Right lobe of liver (tissue), 6 donors: Measurements from ENCODE around the gene TSPAN9. TPM values are rescaled to one million over a fixed set of nuclear protein-coding genes. Genes with fewer than 3 reads are reported as not detected.

Source experiments
- ATAC-seq, 4 donors: fragments of 200-7000 bp; cut with Tn5 transposase; one replicate each; pipeline ENCODE4 v1.9.1; 2020; ENCODE audit warnings: mild to moderate bottlenecking in 4 of 4, moderate library complexity in 4 of 4
- DNase-seq, 3 donors: peaks; one replicate each; pipeline ENCODE4 v3.0.0-alpha.2; 2020
- H3K27ac ChIP-seq, 3 donors: fragments of 200-600 bp; one replicate each; pipeline ENCODE4 v1.8.0; 2022
- H3K27me3 ChIP-seq, 2 donors: fragments of 200-600 bp; one replicate each; pipeline ENCODE4 v1.8.0; 2022
- H3K36me3 ChIP-seq, 4 donors: fragments of 200-600 bp; sonication (generic) in 1 of 4; one replicate each; pipeline versions ENCODE4 v1.5.1 to v1.8.0; 2017 to 2022; ENCODE audit warnings: control low read depth in 1 of 4
- H3K4me1 ChIP-seq, 4 donors: fragments of 200-600 bp; sonication (generic) in 1 of 4; one replicate each; pipeline versions ENCODE4 v1.5.1 to v1.8.0; 2017 to 2022; ENCODE audit warnings: control low read depth in 1 of 4
- H3K4me3 ChIP-seq, 3 donors: fragments of 200-600 bp; one replicate each; pipeline ENCODE4 v1.8.0; 2022
- H3K9me3 ChIP-seq, 4 donors: fragments of 200-600 bp; sonication (generic) in 1 of 4; one replicate each; pipeline versions ENCODE4 v1.5.1 to v1.8.0; 2017 to 2022; ENCODE audit warnings: control low read depth in 1 of 4
- CTCF ChIP-seq, 4 donors: fragments of 200-600 bp in 3 of 4; fragments of 450-650 bp in 1 of 4; IDR thresholded peaks; one replicate each; pipeline versions ENCODE4 v1.5.1 to v1.8.0; 2016 to 2022; ENCODE audit warnings: antibody characterized with exemption in 4 of 4, mild to moderate bottlenecking in 2 of 4
- POLR2A ChIP-seq: fragments of 450-650 bp; IDR thresholded peaks from one replicate; pipeline ENCODE4 v1.6.1; 2017; ENCODE audit warnings: antibody characterized with exemption, mild to moderate bottlenecking
- WGBS: methylation state at CpG from one replicate; pipeline ENCODE4 v1.1.6; 2018; ENCODE audit warnings: low coverage, low lambda C conversion rate; ENCODE audit not compliant: insufficient coverage; ENCODE audit errors: missing lambda C conversion rate; 5-methylcytosine and 5-hydroxymethylcytosine counted together
- intact Hi-C, 2 donors: fragments of 100-400 bp; cut with DNase I; formaldehyde crosslinking; loops; one replicate each; pipeline versions ENCODE4 v1.11.2 to v1.14.1; 2022
- total RNA-seq, 6 experiments: library from RNA; depleted of rRNA in 2 of 6; stranded (reverse); fragments of >200 nt in 2 of 6; fragmentation: NEBNext Ultra II Directional in 3 of 6; extraction: Animal tissue kit (Norgen Biotek cat#: 25700) in 3 of 6; gene quantifications; one replicate each; pipeline versions ENCODE4 v1.1.0 to v1.2.4, GENCODE V29; 2016 to 2023
- donor health status: DM: no; HTN: yes; CAD: no.
- donor health status: DM: no; HTN: no; CAD: no.
- donor health status: DM: no; HTN: no; CAD: no.
- donor health status: DM: no; HTN: yes; CAD: no.
- donor health status: DM: no; HTN: yes; CAD: no.

TSPAN9 gene
- total RNA-seq, 6 experiments from 2014 or later = 23.7 to 53.2 (median 39.8) TPM

- TF ChIP-seq CTCF (IDR thresholded peaks at IDR 0.05) (no peak), POLR2A (no peak)
- Histone ChIP-seq H3K4me3 (no peak overlapping the region), H3K27me3 (no peaks in the 10 kb centered on the region), H3K36me3 (no peaks in the 10 kb centered on the region), H3K9me3 (no peaks in the 10 kb centered on the region), H3K27ac (no peak overlapping the region), H3K4me1 (peaks cover 0 to 7% (median 0%) of the 10 kb centered on the region in 4 donors)
- no peak for ATAC-seq
- peak in 1 of 3 donors; percentile 39 for DNase-seq
- intact Hi-C loops = no loop called here
- 72% methylated on average over 7 of the region's 12 CpGs for WGBS
Observed at GRCh38 chr12:3316776-3317480, 239.7 kb downstream of the TSPAN9 start.

DNA sequence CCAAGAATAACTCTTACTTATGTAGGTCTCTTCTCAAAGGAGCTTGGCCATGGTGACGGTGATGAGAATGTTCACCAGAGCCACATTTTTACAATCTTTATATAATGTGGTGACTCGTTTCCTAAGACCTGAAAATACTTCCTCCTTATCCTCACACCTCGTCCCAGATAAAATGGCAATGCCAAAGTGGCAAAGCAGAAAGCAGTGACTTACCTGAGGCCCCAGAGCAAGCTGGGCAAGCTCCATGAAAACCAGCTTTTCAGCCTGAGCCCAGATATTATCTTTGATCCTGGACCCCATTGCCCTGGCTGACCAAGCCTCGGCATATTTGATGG, 240.3 kb downstream of the TSPAN9 start:
- H3K4me1 ChIP-seq = peaks cover 0 to 7% (median 0%) of the 10 kb centered on the region in 4 donors
- H3K27me3 ChIP-seq = no peaks in the 10 kb centered on the region
- DNase-seq (no peak), ATAC-seq (no peak)
- H3K4me3 ChIP-seq = no peak overlapping the region
- 42% methylated on average over 2 of the region's 4 CpGs for WGBS
- no peaks in the 10 kb centered on the region for H3K9me3 ChIP-seq
- intact Hi-C loops = no loop called here
- H3K36me3 ChIP-seq = no peaks in the 10 kb centered on the region
- no peak overlapping the region for H3K27ac ChIP-seq
- TF ChIP-seq CTCF (IDR thresholded peaks at IDR 0.05) (no peak), POLR2A (no peak)

DNA sequence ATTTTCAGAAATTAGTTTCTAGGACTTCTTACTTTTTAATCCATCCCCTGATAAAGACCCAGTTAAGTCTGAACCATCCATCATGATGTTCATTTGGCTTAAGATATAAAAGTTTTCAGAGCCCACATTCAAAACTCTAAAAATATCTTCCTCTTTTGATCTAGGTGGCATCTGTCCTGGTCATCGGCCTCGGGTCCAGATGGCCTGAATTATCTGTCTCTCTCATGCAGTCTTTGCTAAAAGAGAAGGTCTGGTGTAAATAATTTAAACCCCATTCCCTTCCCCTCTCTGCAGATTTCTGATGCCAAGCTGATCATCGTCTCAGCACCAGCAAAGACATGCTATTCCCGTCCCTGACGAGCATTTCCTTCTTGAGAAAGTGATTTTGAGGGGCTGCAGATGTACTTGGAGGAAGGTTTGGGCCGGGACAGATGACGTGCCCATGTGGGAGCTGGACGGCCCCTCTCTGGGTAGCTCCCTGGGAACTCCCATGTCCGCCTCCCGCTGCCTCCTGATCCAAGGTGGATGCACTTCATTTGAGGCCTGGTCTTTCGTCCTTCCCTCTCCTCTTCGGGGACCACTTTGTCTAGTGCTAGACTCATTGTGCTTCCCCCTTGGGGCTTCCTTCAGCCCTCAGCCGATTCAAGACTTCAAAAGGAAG, 240.8 kb downstream of the TSPAN9 start:
- no peaks in the 10 kb centered on the region for H3K27me3 ChIP-seq
- H3K27ac ChIP-seq = no peak overlapping the region
- H3K4me3 ChIP-seq = no peak overlapping the region
- TF ChIP-seq POLR2A = no peak
- DNase-seq = no peak
- intact Hi-C loops = no loop called here
- 66% methylated on average over 13 of the region's 13 CpGs for WGBS
- no peak for ATAC-seq
- H3K4me1 ChIP-seq = peaks cover 0 to 7% (median 0%) of the 10 kb centered on the region in 4 donors
- H3K9me3 ChIP-seq = no peaks in the 10 kb centered on the region
- no peaks in the 10 kb centered on the region for H3K36me3 ChIP-seq

GRCh38 chr12:3319723-3320492, 242.7 kb downstream of the TSPAN9 start:
- no peaks in the 10 kb centered on the region for H3K9me3 ChIP-seq
- no peak for ATAC-seq
- whole genome bisulfite sequencing = 79% methylated on average over 6 of the region's 17 CpGs
- peaks cover 0 to 7% (median 0%) of the 10 kb centered on the region in 4 donors for H3K4me1 ChIP-seq
- H3K27ac ChIP-seq = no peak overlapping the region
- no peak overlapping the region for H3K4me3 ChIP-seq
- no peaks in the 10 kb centered on the region for H3K36me3 ChIP-seq
- intact Hi-C loops = no loop called here
- no peaks in the 10 kb centered on the region for H3K27me3 ChIP-seq
- TF ChIP-seq POLR2A (no peak), CTCF (IDR thresholded peaks at IDR 0.05) (no peak)
- peak in 1 of 3 donors; percentile 43 for DNase-seq
